SK-N-MC (cell line): ENCODE measurements around the gene SKP1.

ENCODE experiments used
- FOXP2 ChIP-seq: optimal IDR thresholded peaks from 2 replicates; pipeline ENCODE3; 2011; ENCODE audit warnings: mild to moderate bottlenecking, moderate library complexity; ENCODE audit not compliant: insufficient read depth; ENCODE audit errors: extremely low read length, control extremely low read depth
- POLR2AphosphoS5 ChIP-seq: IDR thresholded peaks from 2 replicates; pipeline ENCODE4 v1.6.1; 2012; ENCODE audit warnings: mild to moderate bottlenecking, low read depth, low read length, borderline replicate concordance

DNA sequence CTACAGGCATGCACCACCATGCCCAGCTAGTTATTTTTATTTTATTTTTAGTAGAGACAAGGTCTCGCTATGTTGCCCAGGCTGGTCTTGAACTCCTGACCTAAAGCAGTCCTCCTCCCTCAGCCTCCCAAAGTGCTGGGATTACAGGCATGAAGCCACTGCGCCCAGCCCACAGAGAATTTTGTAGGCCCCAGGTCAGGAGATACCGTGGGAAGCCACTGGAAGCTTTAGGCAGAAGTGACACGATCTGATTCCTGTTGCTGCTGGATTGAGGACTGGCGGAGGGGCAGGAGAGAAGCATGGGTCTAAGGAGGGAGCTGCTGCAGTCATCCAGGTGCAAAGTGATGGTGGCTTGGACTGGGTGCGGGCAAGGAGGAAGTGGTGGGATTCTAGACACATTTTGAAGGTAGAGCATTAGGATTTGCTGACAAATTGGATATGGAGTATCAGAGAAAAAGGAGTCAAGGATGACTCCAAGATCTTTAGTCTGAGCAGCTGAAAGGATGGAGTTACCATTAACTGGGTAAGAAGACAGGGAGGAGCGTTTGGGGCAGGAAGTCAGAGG, 41.6 kb downstream of the SKP1 start:
- no peak for TF ChIP-seq POLR2AphosphoS5
- no peak for TF ChIP-seq FOXP2
